Measurements from ENCODE around the gene WDR88.
"Not testable (repeated sequence)": the region's sequence is repeated elsewhere in the genome, so short reads cannot be mapped to it uniquely, and the experiment has no call there.

The WDR88 gene

DNA sequence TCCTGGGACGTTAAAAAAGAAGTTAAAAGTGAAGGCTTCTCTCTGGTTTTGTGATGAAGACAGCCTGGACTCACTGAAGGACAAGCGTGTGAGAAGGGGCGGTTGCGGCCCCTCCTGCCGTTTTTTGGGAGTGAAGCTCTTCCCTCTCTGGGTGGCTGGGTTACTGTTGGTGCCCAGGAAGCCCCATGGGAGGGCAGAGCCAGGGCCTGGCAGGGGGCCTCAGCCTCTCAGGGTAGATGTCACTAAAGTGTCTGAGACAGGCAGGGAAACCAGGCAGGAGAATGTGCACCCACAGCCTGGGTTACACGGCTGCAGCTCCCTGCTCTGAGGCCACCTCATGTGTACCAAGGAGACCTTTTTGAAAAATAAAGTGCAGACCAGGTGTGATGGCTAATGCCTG lies 1.5 kb upstream of the WDR88 start:
- no peak for DNase-seq

DNA sequence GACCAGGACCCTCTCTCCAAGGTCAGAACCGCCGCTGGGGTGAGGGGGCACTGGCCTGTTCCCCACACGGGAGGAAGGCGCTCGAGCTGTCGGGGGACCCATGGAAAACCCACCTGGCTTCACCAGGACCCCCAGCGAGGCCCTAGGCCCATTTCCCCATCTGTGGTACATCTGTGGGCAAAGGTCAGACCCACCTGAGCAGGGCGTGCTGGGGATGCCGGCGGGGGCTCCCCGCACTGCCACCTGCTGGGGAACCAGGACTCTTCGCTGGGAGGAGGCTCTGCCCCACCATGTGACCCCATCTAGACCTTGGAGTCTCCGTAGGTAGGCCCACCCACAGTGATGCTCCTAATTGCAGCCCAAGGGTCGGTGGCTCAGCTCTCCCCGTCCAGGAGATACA lies 511 bp downstream of the WDR88 start:
- DNase-seq: no peak

DNA sequence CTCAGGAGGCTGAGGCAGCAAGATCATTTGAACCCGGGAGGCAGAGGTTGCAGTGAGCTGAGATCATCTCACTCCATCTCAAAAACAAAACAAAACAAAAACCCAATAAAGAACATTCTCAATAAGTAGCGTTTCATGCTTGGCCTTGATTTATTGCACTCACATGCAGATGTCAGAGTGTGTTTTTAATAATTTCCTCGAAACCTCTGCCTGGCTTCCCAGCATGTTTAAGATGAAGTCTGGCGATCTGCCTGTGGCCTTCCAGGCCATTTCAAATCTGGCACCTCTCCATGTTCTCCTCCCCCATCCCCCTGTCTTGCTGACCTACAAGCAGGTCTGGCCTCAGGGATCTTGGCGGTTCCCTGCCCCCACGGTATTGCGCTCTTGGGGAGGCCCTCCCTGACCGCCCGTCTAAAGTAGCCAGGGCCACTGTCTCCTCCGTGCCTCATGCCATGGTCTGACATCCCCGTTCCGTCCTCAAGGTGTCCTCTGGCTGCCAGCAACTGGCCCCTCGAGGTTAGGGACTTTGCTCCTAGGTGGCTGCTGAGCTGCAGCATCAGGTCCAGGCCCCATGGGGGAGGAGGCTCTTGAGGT lies 1.6 kb downstream of the WDR88 start:
- DNase-seq: no peak

DNA sequence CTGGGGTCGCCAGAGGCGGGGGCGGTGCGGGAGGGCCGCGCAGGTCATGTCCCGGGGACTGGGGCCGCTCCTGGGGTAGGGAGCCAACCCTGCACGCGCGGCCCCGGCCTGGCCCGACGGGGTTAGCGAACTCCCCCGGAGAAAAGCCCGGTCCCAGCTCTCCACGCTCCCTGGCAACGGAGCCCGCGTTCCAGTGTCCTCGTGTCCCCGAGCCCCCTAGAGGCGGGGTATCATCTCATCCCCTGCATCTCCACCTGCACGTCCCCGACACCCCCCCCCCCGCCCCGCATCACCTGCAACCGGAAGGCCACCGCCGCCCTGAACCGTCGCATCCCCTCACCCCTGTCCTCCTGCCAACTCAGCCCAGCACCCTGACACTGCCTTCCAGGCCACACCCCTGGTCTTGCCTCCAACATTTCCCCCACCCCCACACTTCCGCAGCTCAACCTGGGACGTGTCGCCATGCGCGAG lies 2.7 kb downstream of the WDR88 start:
- peak; percentile 13 for DNase-seq

DNA sequence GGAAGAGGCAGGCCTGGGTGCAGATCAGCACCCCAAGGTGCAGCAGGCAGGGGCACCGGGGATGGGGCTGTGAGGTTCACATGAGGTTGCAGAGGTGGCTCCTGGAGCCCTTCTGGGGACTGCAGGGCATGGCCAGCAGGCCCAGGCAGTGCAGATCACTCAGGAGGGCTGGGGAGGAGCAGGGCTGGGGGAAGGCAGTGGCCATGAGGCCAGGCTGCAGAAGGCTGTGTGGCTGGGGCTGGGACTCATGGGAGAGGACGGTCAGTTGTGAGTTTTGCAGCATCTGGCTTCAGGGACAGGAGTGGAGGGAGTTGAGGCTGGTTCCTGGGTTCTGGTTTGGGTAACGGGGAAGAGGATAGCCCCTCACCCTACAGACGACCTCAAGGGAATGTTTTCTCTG lies 7.3 kb downstream of the WDR88 start:
- no peak for DNase-seq

DNA sequence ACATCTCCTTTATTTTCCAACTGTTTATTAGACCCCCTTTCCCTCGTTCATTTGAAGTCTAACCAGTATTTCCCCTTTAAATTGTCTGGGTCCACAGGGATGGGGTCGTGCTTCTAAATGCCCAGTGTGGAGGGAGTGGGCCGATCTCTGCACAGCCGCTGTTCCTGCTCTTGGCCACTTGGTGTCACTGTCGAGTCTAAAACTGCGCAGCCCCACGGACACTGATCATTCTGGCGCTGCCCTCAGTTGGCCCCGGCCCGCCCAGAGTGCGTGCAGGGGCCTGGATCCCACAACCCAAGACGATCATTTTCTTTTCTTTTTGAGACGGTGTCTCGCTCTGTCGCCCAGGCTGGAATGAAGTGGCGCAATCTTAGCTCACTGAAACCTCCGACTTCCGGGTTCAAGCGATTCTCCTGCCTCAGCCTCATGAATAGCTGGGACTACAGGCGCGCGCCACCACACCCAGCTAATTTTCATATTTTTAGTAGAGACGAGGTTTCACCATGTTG lies 12.0 kb downstream of the WDR88 start:
- DNase-seq: peak; percentile 79

DNA sequence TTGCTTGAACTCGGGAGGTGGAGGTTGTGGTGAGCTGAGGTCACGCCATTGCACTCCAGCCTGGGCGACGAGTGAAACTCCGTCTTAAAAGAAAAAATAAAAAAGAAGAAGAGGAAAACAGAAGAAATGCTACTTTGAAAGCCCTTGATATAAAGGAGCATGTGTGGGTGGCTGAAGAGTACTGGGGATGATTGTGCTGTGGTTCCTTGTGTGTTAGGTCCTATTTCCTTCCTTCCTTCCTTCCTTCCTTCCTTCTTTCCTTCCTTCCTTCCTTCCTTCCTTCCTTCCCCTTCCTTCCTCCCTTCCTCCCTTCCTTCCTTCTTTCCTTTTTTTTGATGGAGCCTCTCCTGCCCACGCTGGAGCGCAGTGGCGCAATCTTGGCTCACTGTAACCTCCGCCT lies 14.3 kb downstream of the WDR88 start:
- DNase-seq: no peak

DNA sequence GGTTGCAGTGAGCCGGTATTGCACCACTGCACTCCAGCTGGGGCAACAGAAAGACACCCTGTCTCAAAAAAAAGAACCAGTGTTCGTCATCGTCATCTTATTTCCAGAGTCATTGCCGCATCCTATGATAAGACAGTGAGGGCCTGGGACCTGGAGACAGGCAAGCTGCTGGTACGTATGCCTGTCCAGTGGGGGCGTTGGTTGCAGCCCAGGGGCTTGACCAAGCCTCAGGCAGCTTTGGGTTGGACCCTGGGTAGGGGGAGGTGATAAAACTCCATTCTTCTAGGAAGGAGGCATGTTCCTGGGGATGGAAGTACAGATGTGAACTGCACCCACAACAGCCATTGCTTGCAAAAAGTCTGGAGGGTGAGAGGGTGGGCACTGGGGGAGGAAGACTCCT lies 15.6 kb downstream of the WDR88 start:
- DNase-seq: no peak

DNA sequence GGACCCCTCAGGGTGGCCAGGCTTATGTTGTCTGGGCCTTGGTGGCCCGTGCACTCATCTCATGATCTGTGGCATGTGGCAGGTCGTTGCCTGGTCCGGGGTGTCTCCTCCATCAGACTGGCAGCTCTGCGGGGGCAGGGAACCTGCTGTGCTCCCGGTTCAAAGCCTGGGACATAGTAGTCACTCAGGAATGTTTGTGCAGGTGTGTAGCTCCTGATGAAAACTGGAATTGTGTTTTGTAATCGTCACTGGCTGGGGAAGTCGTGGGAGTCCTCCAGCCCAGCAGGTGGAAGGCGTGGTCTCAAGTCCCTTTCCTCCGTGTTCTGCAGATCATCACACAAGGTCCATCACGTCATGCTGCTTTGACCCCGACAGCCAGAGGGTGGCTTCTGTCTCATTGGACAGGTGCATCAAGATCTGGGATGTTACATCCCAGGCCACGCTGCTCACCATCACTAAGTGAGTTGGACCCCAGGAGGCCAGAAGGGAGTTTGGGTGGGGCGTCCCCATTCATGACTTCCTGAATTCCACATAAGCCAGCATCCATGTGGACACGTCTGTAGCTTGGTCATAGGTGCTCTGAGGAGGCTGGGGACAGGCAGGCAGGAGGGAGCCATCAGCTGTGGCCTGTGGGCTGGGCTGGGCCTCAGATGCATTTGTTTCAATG lies 19.1 kb downstream of the WDR88 start:
- no peak for DNase-seq

DNA sequence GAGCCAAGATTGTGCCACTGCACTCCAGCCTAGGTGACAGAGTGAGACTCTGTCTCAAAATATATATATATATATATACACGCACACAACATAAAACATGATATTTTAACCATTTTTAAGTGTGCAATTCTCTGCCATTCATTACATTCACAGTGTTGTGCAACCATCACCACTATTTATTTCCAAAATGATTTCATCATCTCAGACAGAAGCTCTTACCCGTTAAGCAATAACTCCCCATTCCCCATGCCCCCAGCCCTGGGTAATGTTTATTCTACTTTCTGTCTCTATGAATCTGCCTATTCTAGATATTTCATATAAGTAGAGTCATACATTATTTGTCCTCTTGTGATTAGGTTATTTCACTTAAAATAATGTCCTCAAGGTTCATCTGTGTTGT lies 20.3 kb downstream of the WDR88 start:
- no peak for DNase-seq

DNA sequence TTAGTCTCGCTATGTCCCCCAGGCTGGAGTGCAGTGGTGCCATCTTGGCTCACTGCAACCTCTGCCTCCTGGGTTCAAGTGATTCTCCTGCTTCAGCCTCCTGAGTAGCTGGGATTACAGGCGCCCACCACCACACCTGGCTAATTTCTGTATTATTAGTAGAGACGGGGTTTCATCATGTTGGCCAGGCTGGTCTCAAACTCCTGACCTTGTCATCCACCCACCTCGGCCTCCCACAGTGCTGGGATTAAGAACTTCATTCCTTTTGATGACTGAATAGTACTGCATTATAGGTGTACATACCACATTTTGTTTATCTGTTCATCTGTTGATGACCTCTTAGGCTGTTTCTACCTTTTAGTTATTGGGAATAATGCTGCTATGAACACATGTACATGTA lies 20.7 kb downstream of the WDR88 start:
- DNase-seq: not testable (repeated sequence)

DNA sequence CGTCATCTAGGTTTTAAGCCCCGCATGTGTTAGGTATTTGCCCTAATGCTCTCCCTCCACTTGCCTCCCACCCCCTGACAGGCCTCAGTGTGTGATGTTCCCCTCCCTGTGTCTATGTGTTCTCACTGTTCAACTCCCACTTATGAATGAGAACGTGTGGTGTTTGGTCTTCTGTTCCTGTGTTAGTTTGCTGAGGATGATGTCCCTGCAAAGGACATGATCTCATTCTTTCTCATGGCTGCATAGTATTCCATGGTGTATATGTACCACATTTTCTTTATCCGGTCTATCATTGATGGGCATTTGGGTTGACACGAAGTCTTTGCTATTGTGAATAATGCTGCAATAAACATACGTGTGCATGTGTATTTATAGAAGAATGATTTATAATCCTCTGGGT lies 22.4 kb downstream of the WDR88 start:
- not testable (repeated sequence) for DNase-seq

DNA sequence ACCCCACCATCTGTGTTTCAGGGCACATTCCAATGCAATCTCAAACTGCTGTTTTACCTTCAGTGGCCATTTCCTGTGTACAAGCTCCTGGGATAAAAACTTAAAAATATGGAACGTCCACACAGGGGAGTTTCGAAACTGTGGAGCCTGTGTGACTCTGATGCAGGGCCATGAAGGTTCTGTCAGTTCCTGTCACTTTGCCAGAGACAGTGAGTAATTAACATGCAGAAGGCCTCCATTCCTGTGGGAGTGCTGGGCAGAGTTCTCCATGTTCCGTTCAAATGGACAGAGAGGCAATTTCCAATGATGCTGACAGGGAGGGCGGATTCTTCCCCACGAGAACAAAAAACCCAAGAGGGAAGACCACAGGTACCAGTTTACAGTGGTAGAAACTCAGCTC lies 24.4 kb downstream of the WDR88 start:
- no peak for DNase-seq

DNA sequence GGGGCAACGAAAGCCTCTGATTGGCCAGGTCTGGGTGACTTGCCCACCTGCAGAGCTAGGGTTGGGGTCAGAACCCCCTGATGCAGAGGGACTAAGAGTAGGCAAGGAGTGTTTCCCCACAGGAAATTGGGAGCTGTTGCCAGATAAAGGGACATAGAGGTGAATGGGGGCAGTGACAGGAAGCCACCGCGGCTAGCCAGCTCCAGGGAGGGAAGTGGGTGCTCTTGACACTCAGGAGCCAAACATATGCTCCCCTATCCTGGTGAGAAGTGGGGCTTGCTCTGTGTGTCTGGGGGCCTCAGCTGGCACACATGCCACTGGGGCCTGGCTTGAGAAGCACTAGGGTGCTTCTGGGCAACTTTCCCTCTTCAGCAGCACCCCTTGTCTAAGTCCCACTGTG lies 26.0 kb downstream of the WDR88 start:
- no peak for DNase-seq

DNA sequence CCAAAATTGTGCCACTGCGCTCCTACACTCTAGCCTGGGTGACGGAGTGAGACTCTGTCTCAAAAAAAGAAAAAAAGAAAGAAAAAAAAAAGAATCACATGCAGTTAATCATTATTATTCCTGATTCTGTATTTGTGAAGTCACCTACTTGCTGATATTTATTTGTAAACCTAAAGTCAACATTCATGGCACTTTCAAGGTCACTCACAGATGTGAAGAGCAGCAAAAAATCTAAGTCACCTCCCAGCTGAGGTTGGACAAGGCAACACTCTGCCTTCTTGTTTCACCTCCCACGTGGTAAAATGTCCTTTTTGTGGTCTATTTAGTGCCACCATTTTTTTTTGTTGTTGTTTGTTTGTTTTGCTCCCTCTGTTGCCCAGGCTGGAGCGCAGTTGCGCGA lies 26.5 kb downstream of the WDR88 start:
- no peak for DNase-seq

DNA sequence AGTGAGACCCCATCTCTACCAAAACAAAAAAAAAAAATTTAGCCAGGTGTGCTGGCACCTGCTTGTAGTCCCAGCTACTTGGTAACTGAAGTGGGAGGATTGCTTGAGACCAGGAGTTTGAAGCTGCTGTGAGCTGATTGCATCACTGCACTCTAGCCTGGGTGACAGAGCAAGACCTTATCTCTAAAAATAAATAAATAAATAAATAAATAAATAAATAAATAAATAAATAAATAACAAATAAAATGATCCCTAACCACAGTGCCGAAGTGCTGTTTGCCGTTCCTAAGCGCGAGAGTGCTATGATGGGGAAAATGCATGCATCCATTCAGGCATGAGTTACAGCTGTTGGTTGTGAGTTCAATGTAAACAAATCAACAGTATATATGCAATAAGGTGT lies 27.2 kb downstream of the WDR88 start:
- no peak for DNase-seq

DNA sequence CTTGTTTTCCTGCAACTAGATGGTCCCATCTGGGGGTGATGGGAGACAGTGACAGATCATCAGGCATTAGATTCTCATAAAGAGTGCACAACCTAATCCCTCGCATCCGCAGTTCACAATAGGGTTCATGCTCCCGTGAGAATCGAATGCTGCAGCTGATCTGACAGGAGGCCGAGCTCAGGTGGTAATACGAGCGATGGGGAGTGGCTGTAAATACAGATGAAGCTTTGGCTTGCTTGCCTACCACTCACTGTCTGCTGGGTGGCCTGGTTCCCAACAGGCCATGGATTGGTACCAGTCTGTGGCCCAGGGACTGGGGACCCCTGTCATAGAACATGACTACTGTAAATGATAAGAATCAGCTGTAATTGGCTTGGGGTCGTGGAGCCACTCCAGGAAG lies 28.0 kb downstream of the WDR88 start:
- no peak for DNase-seq

DNA sequence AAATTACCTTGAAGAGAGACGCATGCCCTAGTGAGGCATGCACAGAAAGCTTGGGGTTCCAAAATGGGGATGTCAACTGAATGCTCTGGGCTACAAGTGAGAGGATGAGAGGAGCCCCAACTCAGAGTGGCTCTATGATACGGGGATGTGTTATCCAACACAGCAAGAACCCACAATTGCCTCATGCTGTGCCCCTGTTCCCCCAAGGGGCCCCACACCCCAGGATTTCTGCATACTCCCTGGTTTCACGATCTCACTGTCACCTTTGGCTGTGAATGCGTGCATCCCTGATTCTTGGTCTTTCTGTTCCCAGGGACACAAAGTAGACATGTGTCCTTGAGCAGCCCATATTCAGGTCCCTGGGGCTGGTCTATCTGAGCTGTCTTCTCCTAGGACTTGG lies 29.3 kb downstream of the WDR88 start:
- DNase-seq: no peak

DNA sequence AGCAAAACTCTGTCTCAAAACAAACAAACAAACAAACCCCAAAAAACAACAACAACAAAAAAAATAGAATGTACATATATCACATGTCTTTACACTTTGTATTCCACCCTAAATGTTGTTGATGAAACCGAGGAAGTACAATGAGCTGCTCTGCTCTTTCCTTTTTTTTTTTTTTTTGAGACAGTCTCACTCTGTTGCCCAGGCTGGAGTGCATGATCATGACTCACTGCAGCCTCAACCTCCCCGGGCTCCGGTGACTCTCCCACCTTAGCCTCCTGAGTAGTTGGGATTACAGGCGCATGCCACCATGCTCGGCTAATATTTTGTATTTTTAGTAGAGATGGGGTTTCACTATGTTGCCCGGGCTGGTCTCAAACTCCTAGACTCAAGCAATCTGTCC lies 31.6 kb downstream of the WDR88 start:
- no peak for DNase-seq

DNA sequence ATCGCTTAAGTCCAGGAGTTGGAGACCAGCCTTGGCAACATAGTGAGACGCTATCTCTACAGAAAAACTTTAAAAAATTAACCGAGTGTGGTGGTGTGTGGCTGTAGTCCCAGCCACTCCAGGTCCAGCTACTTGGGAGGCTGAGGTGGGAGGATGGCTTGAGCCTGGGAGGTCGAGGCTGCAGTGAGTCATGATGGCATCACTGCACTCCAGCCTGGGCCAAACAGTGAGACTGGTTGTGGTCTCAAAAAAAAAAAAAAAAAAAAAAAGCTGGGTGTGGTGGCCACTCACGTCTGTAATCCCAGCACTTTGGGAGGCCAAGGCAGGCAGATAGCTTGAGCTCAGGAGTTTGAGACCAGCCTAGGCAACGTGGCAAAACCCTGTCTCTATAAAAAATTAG lies 34.1 kb downstream of the WDR88 start:
- not testable (repeated sequence) for DNase-seq

DNA sequence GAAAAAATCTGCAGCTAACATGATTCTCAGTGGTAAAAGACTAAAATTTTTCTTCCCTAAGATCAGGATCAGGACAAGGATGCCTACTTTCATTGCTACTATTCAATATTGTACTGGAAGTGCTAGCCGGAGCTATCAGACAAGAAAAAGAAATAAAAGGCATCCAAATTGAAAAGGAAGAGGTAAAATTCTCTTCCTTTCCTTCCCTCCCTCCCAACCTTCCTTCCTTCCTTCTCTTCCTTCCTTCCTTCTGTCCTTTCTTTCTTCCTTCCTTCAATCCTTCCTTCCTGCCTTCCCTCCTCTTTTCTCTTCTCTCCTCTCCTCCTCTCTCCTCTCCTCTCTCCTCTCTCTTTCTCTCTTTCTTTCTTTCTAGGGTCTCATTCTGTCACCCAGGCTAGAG lies 35.5 kb downstream of the WDR88 start:
- DNase-seq: no peak

DNA sequence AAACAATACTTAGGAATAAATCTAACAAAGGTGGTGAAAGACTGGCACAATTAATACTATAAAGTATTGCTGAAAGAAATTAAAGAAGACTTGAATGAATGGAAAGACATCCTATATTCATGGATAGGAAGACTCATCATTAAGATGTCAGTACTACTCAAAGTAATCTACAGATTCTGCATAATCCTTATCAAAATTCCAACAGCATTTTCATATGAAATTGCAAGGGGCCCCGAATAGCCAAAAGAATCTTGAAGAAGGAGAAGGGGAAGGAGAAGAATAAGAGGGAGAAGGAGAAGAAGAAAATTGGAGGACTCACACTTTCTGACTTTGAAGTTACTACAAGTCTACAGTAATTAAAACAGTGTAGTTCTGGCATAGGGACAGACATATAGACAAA lies 36.6 kb downstream of the WDR88 start:
- no peak for DNase-seq

DNA sequence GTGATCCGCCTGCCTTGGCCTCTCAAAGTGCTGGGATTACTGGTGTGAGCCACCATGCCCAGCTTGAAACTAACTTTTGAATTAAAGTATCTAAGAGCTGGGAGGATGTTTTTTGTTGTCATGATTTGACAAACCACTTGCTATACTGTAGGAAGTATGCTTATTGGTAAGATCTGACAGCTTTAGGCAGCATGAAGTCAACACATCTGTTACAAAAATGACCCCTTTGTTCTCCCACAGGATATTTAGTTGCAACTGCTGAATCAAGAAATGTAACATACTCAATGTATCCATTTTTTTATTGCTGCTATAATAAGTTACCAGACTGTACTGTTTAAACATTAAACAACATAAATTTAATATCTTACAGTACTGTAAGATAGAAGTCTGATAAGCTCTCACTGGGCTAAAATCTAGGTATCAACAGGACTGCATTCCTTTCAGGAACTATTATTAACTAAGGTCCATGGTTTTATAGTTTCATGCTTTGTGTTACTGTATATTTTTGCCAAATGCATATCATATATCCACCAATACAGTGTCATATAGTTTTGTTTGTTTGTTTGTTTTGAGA lies 39.4 kb downstream of the WDR88 start:
- DNase-seq: no peak

DNA sequence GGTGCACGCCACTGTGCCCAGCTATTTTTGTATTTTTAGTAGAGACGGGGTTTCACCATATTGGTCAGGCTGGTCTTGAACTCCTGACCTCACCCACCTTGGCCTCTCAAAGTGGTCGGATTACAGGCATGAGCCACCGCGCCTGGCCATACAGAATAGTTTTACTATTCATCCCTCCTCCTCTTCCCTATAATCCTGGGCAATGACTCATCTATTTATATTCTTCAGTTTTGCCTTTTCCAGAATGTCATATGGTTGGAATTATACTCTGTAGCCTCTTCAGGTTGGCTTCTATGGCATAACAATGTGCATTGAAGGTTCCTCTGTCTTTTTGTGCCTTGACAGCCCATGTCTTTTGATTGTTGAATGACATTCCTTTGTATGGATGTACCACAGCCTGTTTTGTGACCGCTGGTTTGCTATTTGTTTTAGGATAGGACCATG lies 40.0 kb downstream of the WDR88 start:
- DNase-seq: no peak

DNA sequence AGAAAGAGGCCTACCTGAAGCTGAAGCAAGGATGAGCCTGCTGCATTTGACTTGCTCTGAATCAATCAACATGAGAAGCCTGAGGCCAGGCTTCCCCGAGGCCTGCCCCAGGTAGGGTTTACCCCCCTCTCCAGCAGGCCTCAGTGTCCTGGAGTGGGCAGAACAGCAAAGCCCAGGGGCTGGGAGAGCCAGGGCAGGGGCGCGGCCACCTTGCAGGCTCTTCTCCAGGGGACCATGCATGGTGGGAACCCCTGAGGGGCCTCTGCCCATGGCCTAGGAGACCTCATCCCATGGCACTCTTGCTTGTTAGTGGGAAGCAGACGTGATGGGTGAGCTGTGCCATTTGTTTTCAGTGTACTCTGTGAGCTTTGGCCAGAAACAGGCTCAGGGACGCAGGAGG lies 42.3 kb downstream of the WDR88 start:
- DNase-seq: no peak

Data from NCI-H748 treated with DMSO at 0.1 percent for 48 hours (cell line).